HEK293T (cell line): Measurements from ENCODE around the gene PASD1.
"Not testable (repeated sequence)": the region's sequence is repeated elsewhere in the genome, so short reads cannot be mapped to it uniquely, and the experiment has no call there.

Source experiments
- ARNT ChIP-seq: fragments of 450-650 bp; IDR thresholded peaks from 2 replicates; pipeline ENCODE4 v1.6.1; 2017; ENCODE audit warnings: mild to moderate bottlenecking
- BHLHE40 ChIP-seq: fragments of 450-650 bp; IDR thresholded peaks from 2 replicates; pipeline ENCODE4 v1.6.1; 2016; ENCODE audit warnings: mild to moderate bottlenecking, moderate library complexity, borderline replicate concordance
- CTBP1 ChIP-seq: fragments of 450-650 bp; IDR thresholded peaks from 2 replicates; pipeline ENCODE4 v1.6.1; 2016; ENCODE audit warnings: borderline replicate concordance
- ELF4 ChIP-seq: fragments of 450-650 bp; IDR thresholded peaks from 2 replicates; pipeline ENCODE4 v1.6.1; 2017; ENCODE audit warnings: antibody characterized with exemption
- FOXA1 ChIP-seq: fragments of 450-650 bp; IDR thresholded peaks from 2 replicates; pipeline ENCODE4 v1.6.1; 2016; ENCODE audit warnings: mild to moderate bottlenecking
- FOXK2 ChIP-seq: fragments of 450-650 bp; IDR thresholded peaks from 2 replicates; pipeline ENCODE4 v1.6.1; 2016; ENCODE audit warnings: mild to moderate bottlenecking
- FOXM1 ChIP-seq: fragments of 450-650 bp; IDR thresholded peaks from 2 replicates; pipeline ENCODE4 v1.6.1; 2017; ENCODE audit warnings: mild to moderate bottlenecking, borderline replicate concordance
- HDGF ChIP-seq: fragments of 450-650 bp; IDR thresholded peaks from 2 replicates; pipeline ENCODE4 v1.6.1; 2017; ENCODE audit warnings: antibody characterized with exemption, borderline replicate concordance
- LEF1 ChIP-seq: fragments of 450-650 bp; IDR thresholded peaks from 2 replicates; pipeline ENCODE4 v1.6.1; 2017; ENCODE audit warnings: mild to moderate bottlenecking, borderline replicate concordance
- NFRKB ChIP-seq: fragments of 450-650 bp; IDR thresholded peaks from 2 replicates; pipeline ENCODE4 v1.6.1; 2016; ENCODE audit warnings: mild to moderate bottlenecking, moderate library complexity
- SP1 ChIP-seq: fragments of 450-650 bp; IDR thresholded peaks from 2 replicates; pipeline ENCODE4 v1.6.1; 2017
- SUZ12 ChIP-seq: fragments of 450-650 bp; IDR thresholded peaks from 2 replicates; pipeline ENCODE4 v1.6.1; 2016; ENCODE audit warnings: mild to moderate bottlenecking
- TARDBP ChIP-seq: fragments of 450-650 bp; IDR thresholded peaks from 2 replicates; pipeline ENCODE4 v1.6.1; 2016

- TF ChIP-seq FOXM1, BHLHE40, HDGF, FOXK2, ARNT, SP1, SUZ12, FOXA1, NFRKB, ELF4, CTBP1, TARDBP, LEF1: not testable (repeated sequence)
Measured at GRCh38 chrX:151563003-151563402, 472 bp upstream of the PASD1 start.
